ENCODE data around the gene PJA1.
A peak's percentile ranks its signal among the peaks of the same experiment; 100 is the strongest.

PJA1 gene

GRCh38 chrX:69170319-69170718 lies 5.1 kb upstream of the PJA1 start:
- H3K4me3 ChIP-seq (ENCODE audit: low read depth in 1 of 2, low read length in 2 of 2): no peak overlapping the region
- H3K27me3 ChIP-seq (ENCODE audit: low read depth, low read length): no peaks in the 10 kb centered on the region
- H3K27ac ChIP-seq (ENCODE audit: low read length): no peak overlapping the region
- H3K9me3 ChIP-seq (ENCODE audit: control insufficient read depth in 1 of 2, low read length in 2 of 2): no peaks in the 10 kb centered on the region
- no peaks in the 10 kb centered on the region for H3K36me3 ChIP-seq (ENCODE audit: control insufficient read depth in 1 of 2, insufficient read depth in 2 of 2, low read length in 2 of 2)
- peaks cover 0 to 3% of the 10 kb centered on the region in 2 donors for H3K4me1 ChIP-seq (ENCODE audit: control insufficient read depth in 1 of 2, insufficient read depth in 2 of 2, low read length in 2 of 2)

- Histone ChIP-seq H3K4me1 (ENCODE audit: control insufficient read depth in 1 of 2, insufficient read depth in 2 of 2, low read length in 2 of 2) (peaks cover 3 to 9% of the 10 kb centered on the region in 2 donors), H3K4me3 (ENCODE audit: low read depth in 1 of 2, low read length in 2 of 2) (peak overlapping the region; percentile 42 to 76), H3K36me3 (ENCODE audit: control insufficient read depth in 1 of 2, insufficient read depth in 2 of 2, low read length in 2 of 2) (peaks cover 0 to 4% of the 10 kb centered on the region in 2 donors), H3K9me3 (ENCODE audit: control insufficient read depth in 1 of 2, low read length in 2 of 2) (no peaks in the 10 kb centered on the region), H3K27ac (ENCODE audit: low read length) (no peak overlapping the region), H3K27me3 (ENCODE audit: low read depth, low read length) (no peaks in the 10 kb centered on the region)
Measured at GRCh38 chrX:69163936-69164741, 1.1 kb downstream of the PJA1 start.

GRCh38 chrX:69162361-69162865 lies 2.8 kb downstream of the PJA1 start:
- Histone ChIP-seq H3K9me3 (ENCODE audit: control insufficient read depth in 1 of 2, low read length in 2 of 2) (no peaks in the 10 kb centered on the region), H3K4me1 (ENCODE audit: control insufficient read depth in 1 of 2, insufficient read depth in 2 of 2, low read length in 2 of 2) (peaks cover 3 to 17% of the 10 kb centered on the region in 2 donors), H3K27ac (ENCODE audit: low read length) (no peak overlapping the region), H3K4me3 (ENCODE audit: low read depth in 1 of 2, low read length in 2 of 2) (no peak overlapping the region), H3K36me3 (ENCODE audit: control insufficient read depth in 1 of 2, insufficient read depth in 2 of 2, low read length in 2 of 2) (peaks cover 0 to 4% of the 10 kb centered on the region in 2 donors), H3K27me3 (ENCODE audit: low read depth, low read length) (no peaks in the 10 kb centered on the region)

- Histone ChIP-seq H3K36me3 (ENCODE audit: control insufficient read depth in 1 of 2, insufficient read depth in 2 of 2, low read length in 2 of 2) (peaks cover 0 to 4% of the 10 kb centered on the region in 2 donors), H3K9me3 (ENCODE audit: control insufficient read depth in 1 of 2, low read length in 2 of 2) (no peaks in the 10 kb centered on the region), H3K27me3 (ENCODE audit: low read depth, low read length) (no peaks in the 10 kb centered on the region), H3K4me3 (ENCODE audit: low read depth in 1 of 2, low read length in 2 of 2) (no peak overlapping the region), H3K27ac (ENCODE audit: low read length) (no peak overlapping the region), H3K4me1 (ENCODE audit: control insufficient read depth in 1 of 2, insufficient read depth in 2 of 2, low read length in 2 of 2) (peaks cover 3 to 17% of the 10 kb centered on the region in 2 donors)
Measured at GRCh38 chrX:69161786-69162349, 3.4 kb downstream of the PJA1 start.

GRCh38 chrX:69161371-69161770 lies 3.9 kb downstream of the PJA1 start:
- Histone ChIP-seq H3K9me3 (ENCODE audit: control insufficient read depth in 1 of 2, low read length in 2 of 2) (no peaks in the 10 kb centered on the region), H3K27ac (ENCODE audit: low read length) (no peak overlapping the region), H3K4me1 (ENCODE audit: control insufficient read depth in 1 of 2, insufficient read depth in 2 of 2, low read length in 2 of 2) (peaks cover 3 to 17% of the 10 kb centered on the region in 2 donors), H3K36me3 (ENCODE audit: control insufficient read depth in 1 of 2, insufficient read depth in 2 of 2, low read length in 2 of 2) (peaks cover 0 to 4% of the 10 kb centered on the region in 2 donors), H3K4me3 (ENCODE audit: low read depth in 1 of 2, low read length in 2 of 2) (no peak overlapping the region), H3K27me3 (ENCODE audit: low read depth, low read length) (no peaks in the 10 kb centered on the region)

- peaks cover 0 to 13% of the 10 kb centered on the region in 2 donors for H3K4me1 ChIP-seq (ENCODE audit: control insufficient read depth in 1 of 2, insufficient read depth in 2 of 2, low read length in 2 of 2)
- peaks cover 0 to 4% of the 10 kb centered on the region in 2 donors for H3K36me3 ChIP-seq (ENCODE audit: control insufficient read depth in 1 of 2, insufficient read depth in 2 of 2, low read length in 2 of 2)
- no peak overlapping the region for H3K27ac ChIP-seq (ENCODE audit: low read length)
- no peaks in the 10 kb centered on the region for H3K9me3 ChIP-seq (ENCODE audit: control insufficient read depth in 1 of 2, low read length in 2 of 2)
- no peaks in the 10 kb centered on the region for H3K27me3 ChIP-seq (ENCODE audit: low read depth, low read length)
- no peak overlapping the region for H3K4me3 ChIP-seq (ENCODE audit: low read depth in 1 of 2, low read length in 2 of 2)
Measured at GRCh38 chrX:69158166-69158980, 6.9 kb downstream of the PJA1 start.

GRCh38 chrX:69156638-69157037 lies 8.6 kb downstream of the PJA1 start:
- H3K27ac ChIP-seq (ENCODE audit: low read length): no peak overlapping the region
- H3K4me3 ChIP-seq (ENCODE audit: low read depth in 1 of 2, low read length in 2 of 2): no peak overlapping the region
- peaks cover 0 to under 1% of the 10 kb centered on the region in 2 donors for H3K36me3 ChIP-seq (ENCODE audit: control insufficient read depth in 1 of 2, insufficient read depth in 2 of 2, low read length in 2 of 2)
- H3K9me3 ChIP-seq (ENCODE audit: control insufficient read depth in 1 of 2, low read length in 2 of 2): no peaks in the 10 kb centered on the region
- H3K4me1 ChIP-seq (ENCODE audit: control insufficient read depth in 1 of 2, insufficient read depth in 2 of 2, low read length in 2 of 2): peaks cover 0 to 13% of the 10 kb centered on the region in 2 donors
- H3K27me3 ChIP-seq (ENCODE audit: low read depth, low read length): no peaks in the 10 kb centered on the region

DNA sequence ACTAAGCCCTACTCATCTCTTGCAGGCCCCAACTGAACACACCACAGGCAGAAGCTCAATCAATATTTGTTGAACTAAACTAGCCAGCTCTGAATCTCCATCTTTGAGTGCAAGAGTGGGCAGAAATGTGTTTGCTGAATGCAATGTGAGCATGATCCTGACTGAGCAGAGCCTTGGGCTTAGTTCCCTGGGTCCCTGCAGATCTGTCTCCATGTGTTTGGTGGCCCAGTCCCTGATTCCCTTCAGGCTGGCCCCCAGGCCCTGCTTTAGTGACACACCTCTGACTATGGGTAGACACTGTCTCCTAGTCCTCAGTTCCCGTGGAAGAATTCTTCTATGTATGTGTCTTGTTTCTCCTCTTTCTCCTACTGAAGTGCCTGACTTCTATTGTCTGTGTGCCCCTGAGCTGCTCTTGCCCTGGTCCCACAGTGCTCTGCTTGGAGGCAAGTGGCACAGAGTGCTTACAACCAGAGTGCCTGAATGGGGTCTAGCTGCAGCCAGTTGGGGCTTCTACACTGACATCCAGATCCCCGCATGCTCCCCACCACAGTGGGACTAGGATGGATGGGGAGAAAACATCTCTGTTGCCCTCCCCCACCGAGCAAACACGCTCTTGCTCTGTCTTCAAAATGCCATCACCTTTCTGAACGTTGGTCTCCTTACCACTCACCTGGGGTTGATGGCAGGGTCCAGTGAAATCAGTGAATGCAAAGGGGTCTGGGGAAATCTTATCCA lies 9.3 kb downstream of the PJA1 start:
- H3K9me3 ChIP-seq (ENCODE audit: control insufficient read depth in 1 of 2, low read length in 2 of 2): no peaks in the 10 kb centered on the region
- no peak overlapping the region for H3K27ac ChIP-seq (ENCODE audit: low read length)
- no peak overlapping the region for H3K4me3 ChIP-seq (ENCODE audit: low read depth in 1 of 2, low read length in 2 of 2)
- no peaks in the 10 kb centered on the region for H3K36me3 ChIP-seq (ENCODE audit: control insufficient read depth in 1 of 2, insufficient read depth in 2 of 2, low read length in 2 of 2)
- peaks cover 0 to 13% of the 10 kb centered on the region in 2 donors for H3K4me1 ChIP-seq (ENCODE audit: control insufficient read depth in 1 of 2, insufficient read depth in 2 of 2, low read length in 2 of 2)
- no peaks in the 10 kb centered on the region for H3K27me3 ChIP-seq (ENCODE audit: low read depth, low read length)

GRCh38 chrX:69154051-69154450 lies 11.2 kb downstream of the PJA1 start:
- H3K27ac ChIP-seq (ENCODE audit: low read length): no peak overlapping the region
- H3K27me3 ChIP-seq (ENCODE audit: low read depth, low read length): no peaks in the 10 kb centered on the region
- H3K9me3 ChIP-seq (ENCODE audit: control insufficient read depth in 1 of 2, low read length in 2 of 2): no peaks in the 10 kb centered on the region
- no peak overlapping the region for H3K4me3 ChIP-seq (ENCODE audit: low read depth in 1 of 2, low read length in 2 of 2)
- H3K36me3 ChIP-seq (ENCODE audit: control insufficient read depth in 1 of 2, insufficient read depth in 2 of 2, low read length in 2 of 2): no peaks in the 10 kb centered on the region
- H3K4me1 ChIP-seq (ENCODE audit: control insufficient read depth in 1 of 2, insufficient read depth in 2 of 2, low read length in 2 of 2): peaks cover 0 to 8% of the 10 kb centered on the region in 2 donors

- H3K27ac ChIP-seq (ENCODE audit: low read length): no peak overlapping the region
- H3K4me3 ChIP-seq (ENCODE audit: low read depth in 1 of 2, low read length in 2 of 2): no peak overlapping the region
Measured at GRCh38 chrX:69153060-69153730, 12.1 kb downstream of the PJA1 start.

More at GRCh38 chrX:69153060-69153730, 12.1 kb downstream of the PJA1 start:
- Histone ChIP-seq H3K9me3 (ENCODE audit: control insufficient read depth in 1 of 2, low read length in 2 of 2) (no peaks in the 10 kb centered on the region), H3K36me3 (ENCODE audit: control insufficient read depth in 1 of 2, insufficient read depth in 2 of 2, low read length in 2 of 2) (no peaks in the 10 kb centered on the region), H3K27me3 (ENCODE audit: low read depth, low read length) (no peaks in the 10 kb centered on the region), H3K4me1 (ENCODE audit: control insufficient read depth in 1 of 2, insufficient read depth in 2 of 2, low read length in 2 of 2) (no peaks in the 10 kb centered on the region)
